DND-41 (cell line): Measurements from ENCODE around the gene PCGF3.

Experiments used
- CTCF ChIP-seq: IDR thresholded peaks from 2 replicates; pipeline ENCODE4 v1.5.1; 2012; ENCODE audit warnings: borderline replicate concordance, low read length, moderate library complexity, mild to moderate bottlenecking; ENCODE audit not compliant: poor library complexity, severe bottlenecking; ENCODE audit errors: extremely low read depth
- EZH2 ChIP-seq: IDR thresholded peaks from 3 replicates; pipeline ENCODE4 v1.6.1; 2012; ENCODE audit warnings: borderline replicate concordance, low read depth, mild to moderate bottlenecking, moderate library complexity, low read length, inconsistent platforms; ENCODE audit not compliant: severe bottlenecking

GRCh38 chr4:791252-791897, 85.7 kb downstream of the PCGF3 start:
- TF ChIP-seq CTCF, result no peak
- TF ChIP-seq EZH2, result no peak
